ENCODE measurements around the gene NCOR2. TPM values are rescaled to one million over a fixed set of nuclear protein-coding genes. Genes with fewer than 3 reads are reported as not detected.

NCOR2 gene
- total RNA-seq, 1 donor from 2014 or later, result 43.8 TPM

GRCh38 chr12:124568431-124569374, 1.3 kb upstream of the NCOR2 start:
- DNase-seq (ENCODE audit: low read depth), result no peak
- TF ChIP-seq CTCF (conservative IDR thresholded peaks at IDR 0.05; ENCODE audit: low read depth, low read length), result peak; percentile 48

GRCh38 chr12:124567673-124568373, 411 bp upstream of the NCOR2 start:
- TF ChIP-seq CTCF (conservative IDR thresholded peaks at IDR 0.05; ENCODE audit: low read depth, low read length), result peak; percentile 6
- no peak for DNase-seq (ENCODE audit: low read depth)
- peak overlapping the region; percentile 54 for H3K4me3 ChIP-seq (ENCODE audit: low read depth, low read length)

More at GRCh38 chr12:124568431-124569374, 1.3 kb upstream of the NCOR2 start:
- no peak overlapping the region for H3K4me3 ChIP-seq (ENCODE audit: low read depth, low read length)

- no peak for DNase-seq (ENCODE audit: low read depth)
- TF ChIP-seq CTCF (conservative IDR thresholded peaks at IDR 0.05; ENCODE audit: low read depth, low read length), result no peak
- peak overlapping the region; percentile 95 for H3K4me3 ChIP-seq (ENCODE audit: low read depth, low read length)
These were observed 1.0 kb downstream of the NCOR2 start for GRCh38 chr12:124566161-124566996.

GRCh38 chr12:124565656-124566160, 1.7 kb downstream of the NCOR2 start:
- TF ChIP-seq CTCF (conservative IDR thresholded peaks at IDR 0.05; ENCODE audit: low read depth, low read length), result no peak
- DNase-seq (ENCODE audit: low read depth), result no peak
- peak overlapping the region; percentile 95 for H3K4me3 ChIP-seq (ENCODE audit: low read depth, low read length)

GRCh38 chr12:124564971-124565491, 2.4 kb downstream of the NCOR2 start:
- DNase-seq (ENCODE audit: low read depth), result no peak
- H3K4me3 ChIP-seq (ENCODE audit: low read depth, low read length), result no peak overlapping the region
- TF ChIP-seq CTCF (conservative IDR thresholded peaks at IDR 0.05; ENCODE audit: low read depth, low read length), result no peak
